Gastrocnemius medialis (tissue), 4 donors: ENCODE results near the gene AP3B1.

ENCODE experiments used
- POLR2A ChIP-seq, 2 donors: fragments of 450-650 bp; IDR thresholded peaks; one replicate each; pipeline ENCODE4 v1.6.1; 2017; ENCODE audit warnings: antibody characterized with exemption in 2 of 2, mild to moderate bottlenecking in 2 of 2, moderate library complexity in 2 of 2
- TF ChIP-seq, protein P1 (sequence below), 5 experiments: fragments of 450-650 bp in 3 of 5; fragments of 200-600 bp in 2 of 5; sonication (generic) in 2 of 5; IDR thresholded peaks in 4 of 5; conservative IDR thresholded peaks in 1 of 5; 1 replicate in 4 of 5; 2 replicates in 1 of 5; pipeline ENCODE4 v1.5.1; 2016 to 2019; ENCODE audit warnings: antibody characterized with exemption in 5 of 5, mild to moderate bottlenecking in 3 of 5, moderate library complexity in 3 of 5

GRCh38 chr5:78326930-78327329, 32.4 kb upstream of the AP3B1 start:
- TF ChIP-seq POLR2A (IDR thresholded peaks at IDR 0.05), result no peak
- TF ChIP-seq, protein P1, sequence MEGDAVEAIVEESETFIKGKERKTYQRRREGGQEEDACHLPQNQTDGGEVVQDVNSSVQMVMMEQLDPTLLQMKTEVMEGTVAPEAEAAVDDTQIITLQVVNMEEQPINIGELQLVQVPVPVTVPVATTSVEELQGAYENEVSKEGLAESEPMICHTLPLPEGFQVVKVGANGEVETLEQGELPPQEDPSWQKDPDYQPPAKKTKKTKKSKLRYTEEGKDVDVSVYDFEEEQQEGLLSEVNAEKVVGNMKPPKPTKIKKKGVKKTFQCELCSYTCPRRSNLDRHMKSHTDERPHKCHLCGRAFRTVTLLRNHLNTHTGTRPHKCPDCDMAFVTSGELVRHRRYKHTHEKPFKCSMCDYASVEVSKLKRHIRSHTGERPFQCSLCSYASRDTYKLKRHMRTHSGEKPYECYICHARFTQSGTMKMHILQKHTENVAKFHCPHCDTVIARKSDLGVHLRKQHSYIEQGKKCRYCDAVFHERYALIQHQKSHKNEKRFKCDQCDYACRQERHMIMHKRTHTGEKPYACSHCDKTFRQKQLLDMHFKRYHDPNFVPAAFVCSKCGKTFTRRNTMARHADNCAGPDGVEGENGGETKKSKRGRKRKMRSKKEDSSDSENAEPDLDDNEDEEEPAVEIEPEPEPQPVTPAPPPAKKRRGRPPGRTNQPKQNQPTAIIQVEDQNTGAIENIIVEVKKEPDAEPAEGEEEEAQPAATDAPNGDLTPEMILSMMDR (IDR thresholded peaks at IDR 0.05 in 4 of 5, conservative IDR thresholded peaks at IDR 0.05 in 1 of 5), result no peak
